Activated CD4-positive, alpha-beta T cell treated with anti-CD3 and anti-CD28 coated beads, Interleukin-2, amount 50 U/mL, for 16 hours (primary cell): ENCODE measurements around the gene ADCY9.
A peak's percentile ranks its signal among the peaks of the same experiment; 100 is the strongest.
"Not testable (repeated sequence)": the region's sequence is repeated elsewhere in the genome, so short reads cannot be mapped to it uniquely, and the experiment has no call there.

Experiments
- DNase-seq: peaks from one replicate; pipeline ENCODE4 v3.0.0-alpha.2; 2020

Gene ADCY9

GRCh38 chr16:4116325-4117249, at the start of gene ADCY9:
TSS of gene ADCY9 (minus strand) at chr16:4116442. CDS start at chr16:4115442, 1,000 bp downstream.
- peak; percentile 68 for DNase-seq

DNA sequence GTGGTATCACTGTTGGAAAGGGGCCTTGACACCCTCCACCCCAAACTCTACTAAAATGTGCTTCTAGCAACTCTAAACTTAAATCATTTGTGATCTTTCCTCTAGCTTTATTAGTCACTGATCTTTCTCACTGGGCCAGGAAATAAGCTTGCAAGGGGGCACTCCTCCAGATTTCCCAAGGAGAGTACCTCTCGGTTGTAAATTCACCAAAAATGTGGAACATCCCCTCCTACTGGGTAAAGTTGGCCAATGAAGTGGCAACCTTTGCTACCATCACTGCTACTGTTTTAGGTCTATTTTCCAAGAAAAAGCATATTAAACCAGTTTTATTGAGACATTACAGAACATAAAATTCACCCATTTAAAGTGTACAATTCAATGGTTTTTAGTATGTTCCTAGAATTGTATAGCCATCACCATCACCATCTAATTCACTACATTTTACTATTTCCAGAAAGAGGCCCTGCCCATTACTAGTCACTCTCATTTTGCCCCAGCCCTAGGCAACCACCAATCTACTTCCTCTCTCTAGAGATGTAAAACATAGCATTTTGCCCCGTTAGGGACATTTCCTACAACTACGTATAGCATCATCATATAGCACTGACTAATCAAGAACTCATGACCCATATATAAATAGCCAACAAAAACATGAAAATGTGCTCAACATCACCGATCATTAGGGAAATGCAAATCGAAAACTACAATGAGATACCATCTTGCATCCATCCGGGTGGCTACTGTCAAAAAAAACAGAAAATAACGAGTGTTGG, 44.6 kb upstream of the ADCY9 start:
- no peak for DNase-seq

GRCh38 chr16:4159726-4160125, 43.5 kb upstream of the ADCY9 start:
- no peak for DNase-seq

GRCh38 chr16:4158143-4159093, 42.2 kb upstream of the ADCY9 start:
- no peak for DNase-seq

DNA sequence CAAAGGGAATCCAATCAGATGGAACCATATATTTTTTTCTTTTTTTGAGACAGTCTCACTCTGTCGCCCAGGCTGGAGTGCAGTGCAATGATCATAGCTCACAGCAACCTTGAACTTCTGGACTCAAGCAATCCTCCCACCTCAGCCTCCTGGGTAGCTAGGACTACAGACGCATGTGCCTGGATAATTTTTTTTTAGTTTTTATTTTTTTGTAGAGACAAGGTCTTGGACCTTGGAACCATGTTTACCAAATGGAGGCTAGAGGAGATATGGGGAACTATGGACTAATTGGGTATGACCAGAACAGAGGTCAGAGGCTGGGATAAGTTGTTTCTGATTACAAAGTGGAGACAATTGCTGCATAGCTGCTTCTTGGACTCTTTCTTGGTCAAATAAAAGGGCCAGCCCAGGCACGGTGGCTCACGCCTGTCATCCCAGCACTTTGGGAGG, 41.2 kb upstream of the ADCY9 start:
- DNase-seq, result no peak

GRCh38 chr16:4156503-4156902, 40.3 kb upstream of the ADCY9 start:
- not testable (repeated sequence) for DNase-seq

DNA sequence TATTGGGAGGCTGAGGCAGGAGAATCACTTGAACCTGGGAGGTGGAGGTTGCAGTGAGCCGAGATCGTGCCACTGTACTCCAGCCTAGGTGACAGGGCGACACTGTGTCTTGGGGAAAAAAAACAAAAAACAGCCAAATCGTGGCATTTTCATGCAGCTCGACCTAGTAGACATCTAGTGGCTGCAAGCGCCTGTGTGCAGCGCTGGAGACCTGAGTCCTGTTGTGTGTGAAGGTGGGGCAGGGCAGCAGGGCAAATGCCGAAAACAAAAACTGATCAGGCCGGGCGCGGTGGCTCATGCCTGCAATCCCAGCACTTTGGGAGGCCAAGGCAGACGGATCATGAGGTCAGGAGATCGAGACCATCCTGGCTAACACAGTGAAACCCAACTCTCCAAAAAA, 37.1 kb upstream of the ADCY9 start:
- not testable (repeated sequence) for DNase-seq

- DNase-seq, result no peak
Measured at GRCh38 chr16:4152267-4152666, 36.0 kb upstream of the ADCY9 start.

DNA sequence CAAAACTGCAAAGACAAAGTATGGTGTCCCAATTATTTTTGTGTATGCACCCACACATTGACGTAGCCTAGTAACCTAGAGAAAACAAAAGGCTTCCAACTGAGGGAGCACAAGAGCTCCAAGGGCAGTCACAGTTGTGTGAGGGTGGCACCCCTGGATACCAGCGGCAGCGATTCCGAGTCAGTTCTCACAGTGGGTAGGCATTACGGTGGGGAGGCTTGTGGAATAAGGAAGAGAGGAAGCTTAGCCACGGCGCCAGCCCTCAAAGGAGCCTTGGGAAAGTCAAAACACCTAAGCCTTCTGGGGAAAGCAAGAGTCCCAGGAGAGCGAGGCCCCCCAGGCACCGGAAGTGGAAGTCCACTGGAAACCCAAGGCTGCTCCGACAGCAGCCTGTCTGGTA, 31.0 kb upstream of the ADCY9 start:
- DNase-seq, result no peak

DNA sequence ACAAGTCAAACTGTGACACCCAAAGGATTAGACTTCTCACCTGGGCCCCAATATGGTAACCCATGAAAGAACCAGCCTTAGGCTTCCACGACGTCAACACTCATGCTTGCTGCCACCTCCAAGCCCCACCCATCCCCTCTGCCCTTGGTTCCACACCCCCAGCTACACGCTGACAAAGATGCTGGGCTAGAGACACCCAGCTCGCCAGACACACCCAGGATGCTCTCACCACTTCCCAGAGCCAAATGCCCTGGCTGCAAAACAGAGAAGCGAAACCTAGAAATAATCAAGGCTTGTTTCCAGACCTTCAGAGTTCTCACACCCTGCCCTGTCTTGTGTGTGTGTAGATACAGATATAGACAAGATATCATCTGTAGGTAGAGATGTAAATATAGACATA, 26.0 kb upstream of the ADCY9 start:
- DNase-seq, result peak; percentile 8

DNA sequence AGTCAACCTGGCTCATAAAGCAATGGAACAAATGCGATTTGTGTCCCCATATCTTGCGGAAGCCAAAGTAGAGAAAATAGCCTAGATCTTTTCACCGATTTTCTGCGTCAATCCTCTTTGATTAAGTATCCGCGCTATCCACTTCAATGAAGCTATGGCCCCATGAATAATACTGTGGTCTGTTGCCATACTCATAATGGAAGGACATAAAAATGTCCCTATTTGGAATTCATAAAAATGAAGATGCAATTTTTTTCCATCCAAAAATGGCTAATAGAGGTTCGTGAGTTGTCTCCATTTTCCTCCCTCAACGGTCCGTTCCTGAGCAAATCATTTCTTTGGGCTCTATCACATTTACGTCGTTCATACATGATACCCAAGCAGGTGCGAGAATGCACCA, 25.4 kb upstream of the ADCY9 start:
- DNase-seq, result no peak

GRCh38 chr16:4140652-4141051, 24.4 kb upstream of the ADCY9 start:
- DNase-seq, result no peak

GRCh38 chr16:4139968-4140367, 23.7 kb upstream of the ADCY9 start:
- DNase-seq, result no peak

GRCh38 chr16:4138713-4139112, 22.5 kb upstream of the ADCY9 start:
- no peak for DNase-seq

GRCh38 chr16:4137438-4137837, 21.2 kb upstream of the ADCY9 start:
- no peak for DNase-seq

- no peak for DNase-seq
Measured at GRCh38 chr16:4136229-4136813, 20.1 kb upstream of the ADCY9 start.

DNA sequence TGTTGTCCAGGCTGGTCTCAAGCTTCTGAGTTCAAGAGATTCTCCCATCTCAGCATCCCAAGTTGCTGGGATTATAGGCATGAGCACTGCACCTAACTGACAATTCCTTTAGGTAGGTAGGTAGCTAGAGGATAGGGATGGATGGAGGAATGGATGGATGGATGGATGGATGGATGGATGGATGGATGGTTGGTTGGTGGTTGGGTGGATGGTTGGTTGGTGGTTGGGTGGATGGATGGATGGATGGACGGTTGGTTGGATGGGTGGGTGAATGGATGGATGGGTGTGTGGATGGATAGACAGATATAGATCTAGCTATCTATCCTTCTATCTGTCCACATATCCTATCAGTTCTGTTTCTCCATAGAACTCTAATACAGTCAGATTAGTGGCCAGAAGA, 19.3 kb upstream of the ADCY9 start:
- no peak for DNase-seq

GRCh38 chr16:4133897-4134372, 17.7 kb upstream of the ADCY9 start:
- no peak for DNase-seq

DNA sequence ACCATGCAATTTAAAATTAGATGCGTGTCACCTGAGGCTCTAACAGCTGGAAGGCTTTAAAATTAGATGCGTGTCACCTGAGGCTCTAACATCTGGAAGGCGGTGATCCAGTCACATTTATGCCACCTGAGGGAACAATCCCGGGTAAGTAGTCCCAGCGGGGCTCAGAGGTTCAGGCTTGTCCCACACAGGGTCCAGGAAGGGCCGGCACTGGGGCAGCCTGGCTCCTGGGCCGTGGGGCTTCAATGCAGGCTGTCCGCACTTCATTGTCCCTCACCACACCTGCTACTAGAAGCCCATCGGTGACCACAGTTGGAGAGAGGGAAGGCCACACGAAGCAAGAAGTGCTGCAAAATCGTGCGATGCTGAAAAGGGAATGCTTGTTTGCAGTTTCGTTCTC, 15.4 kb upstream of the ADCY9 start:
- DNase-seq, result no peak

DNA sequence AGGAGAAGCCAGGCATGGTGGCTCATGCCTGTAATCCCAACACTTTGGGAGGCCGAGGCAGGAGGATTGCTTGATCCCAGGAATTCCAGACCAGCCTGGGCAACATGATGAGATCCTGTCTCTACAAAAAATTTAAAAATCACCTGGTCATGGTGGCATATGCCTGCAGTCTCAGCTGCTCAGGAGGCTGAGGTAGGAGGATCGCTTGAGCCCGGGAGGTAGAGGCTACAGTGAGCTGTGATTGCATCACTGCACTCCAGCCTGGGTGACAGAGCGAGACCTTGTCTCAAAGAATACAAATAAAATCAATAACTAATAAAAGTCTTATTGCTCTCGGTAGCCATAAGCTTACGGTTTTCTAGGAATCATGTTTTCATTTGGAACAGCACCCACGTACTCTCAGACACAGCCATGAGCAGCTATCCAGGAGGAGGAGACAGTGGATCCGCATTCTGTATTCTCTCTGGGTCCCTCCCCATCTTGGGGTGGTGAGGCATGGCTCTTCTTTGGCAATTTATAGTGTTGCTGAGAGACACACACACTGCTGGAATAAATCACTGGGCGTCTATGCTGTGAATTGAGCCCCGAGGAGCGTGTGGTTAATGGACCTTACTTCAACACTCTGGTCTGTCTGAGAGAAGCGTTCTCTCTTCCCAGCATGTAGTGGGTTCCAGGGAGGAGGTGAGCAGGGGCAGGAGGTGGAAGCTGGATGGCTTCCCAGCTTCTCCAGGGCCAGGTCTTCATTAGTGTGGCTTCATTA, 8.5 kb upstream of the ADCY9 start:
- DNase-seq, result no peak

GRCh38 chr16:4123616-4124300, 7.5 kb upstream of the ADCY9 start:
- no peak for DNase-seq
